Uterus (tissue), 2 donors: Measurements from ENCODE around the gene RAB29.
"Not testable (repeated sequence)": the region's sequence is repeated elsewhere in the genome, so short reads cannot be mapped to it uniquely, and the experiment has no call there.

Experiments
- POLR2A ChIP-seq, 2 donors: fragments of 450-650 bp; IDR thresholded peaks; one replicate each; pipeline ENCODE4 v1.6.1; 2016; ENCODE audit warnings: antibody characterized with exemption in 2 of 2, mild to moderate bottlenecking in 1 of 2, moderate library complexity in 1 of 2
- TF ChIP-seq, protein P1 (sequence below), 4 experiments: fragments of 200-600 bp in 2 of 4; fragments of 450-650 bp in 2 of 4; sonication (generic) in 2 of 4; IDR thresholded peaks; one replicate each; pipeline ENCODE4 v1.5.1; 2016 to 2019; ENCODE audit warnings: antibody characterized with exemption in 4 of 4, mild to moderate bottlenecking in 2 of 4, moderate library complexity in 1 of 4

GRCh38 chr1:205823260-205823659 is 48.0 kb upstream of the RAB29 start:
- TF ChIP-seq, protein P1, sequence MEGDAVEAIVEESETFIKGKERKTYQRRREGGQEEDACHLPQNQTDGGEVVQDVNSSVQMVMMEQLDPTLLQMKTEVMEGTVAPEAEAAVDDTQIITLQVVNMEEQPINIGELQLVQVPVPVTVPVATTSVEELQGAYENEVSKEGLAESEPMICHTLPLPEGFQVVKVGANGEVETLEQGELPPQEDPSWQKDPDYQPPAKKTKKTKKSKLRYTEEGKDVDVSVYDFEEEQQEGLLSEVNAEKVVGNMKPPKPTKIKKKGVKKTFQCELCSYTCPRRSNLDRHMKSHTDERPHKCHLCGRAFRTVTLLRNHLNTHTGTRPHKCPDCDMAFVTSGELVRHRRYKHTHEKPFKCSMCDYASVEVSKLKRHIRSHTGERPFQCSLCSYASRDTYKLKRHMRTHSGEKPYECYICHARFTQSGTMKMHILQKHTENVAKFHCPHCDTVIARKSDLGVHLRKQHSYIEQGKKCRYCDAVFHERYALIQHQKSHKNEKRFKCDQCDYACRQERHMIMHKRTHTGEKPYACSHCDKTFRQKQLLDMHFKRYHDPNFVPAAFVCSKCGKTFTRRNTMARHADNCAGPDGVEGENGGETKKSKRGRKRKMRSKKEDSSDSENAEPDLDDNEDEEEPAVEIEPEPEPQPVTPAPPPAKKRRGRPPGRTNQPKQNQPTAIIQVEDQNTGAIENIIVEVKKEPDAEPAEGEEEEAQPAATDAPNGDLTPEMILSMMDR (IDR thresholded peaks at IDR 0.05), result not testable (repeated sequence)
- TF ChIP-seq POLR2A (IDR thresholded peaks at IDR 0.05), result not testable (repeated sequence)
